Thyroid gland (tissue), 4 donors: ENCODE results near the gene PBX1. TPM values are rescaled to one million over a fixed set of nuclear protein-coding genes. Genes with fewer than 3 reads are reported as not detected.

Experiments
- DNase-seq, 2 donors: peaks; one replicate each; pipeline ENCODE4 v3.0.0-alpha.2; 2019
- H3K27ac ChIP-seq, 3 donors: fragments of 200-600 bp; sonication (generic); 1 replicate in 2 of 3; 2 replicates in 1 of 3; pipeline ENCODE4 v1.5.1; 2016 to 2019; ENCODE audit warnings: mild to moderate bottlenecking in 1 of 3, moderate library complexity in 1 of 3
- H3K27me3 ChIP-seq: fragments of 200-600 bp; sonication (generic); one replicate; pipeline ENCODE4 v1.5.1; 2019
- H3K36me3 ChIP-seq, 2 donors: fragments of 200-600 bp; sonication (generic); one replicate each; pipeline ENCODE4 v1.5.1; 2016 to 2019
- H3K4me1 ChIP-seq, 2 donors: fragments of 200-600 bp; sonication (generic); one replicate each; pipeline ENCODE4 v1.5.1; 2017 to 2019
- H3K4me3 ChIP-seq, 3 donors: fragments of 200-600 bp; sonication (generic); replicated peaks in 1 of 3; 1 replicate in 2 of 3; 2 replicates in 1 of 3; pipeline ENCODE4 v1.5.1; 2016; ENCODE audit warnings: mild to moderate bottlenecking in 1 of 3
- H3K9me3 ChIP-seq: fragments of 200-600 bp; sonication (generic); one replicate; pipeline ENCODE4 v1.5.1; 2017
- POLR2A ChIP-seq, 2 donors: fragments of 450-650 bp; IDR thresholded peaks; one replicate each; pipeline ENCODE4 v1.6.1; 2017; ENCODE audit warnings: antibody characterized with exemption in 2 of 2, mild to moderate bottlenecking in 2 of 2, moderate library complexity in 1 of 2
- WGBS, 2 donors: methylation state at CpG; one replicate each; pipeline ENCODE4 v1.1.5; 2017; 5-methylcytosine and 5-hydroxymethylcytosine counted together
- intact Hi-C: fragments of 100-400 bp; cut with DNase I; formaldehyde crosslinking; loops from one replicate; pipeline ENCODE4 v1.15.1; 2023
- total RNA-seq, 4 donors: library from RNA; depleted of rRNA; stranded (reverse); fragments of >200 nt; gene quantifications; one replicate each; pipeline ENCODE4 v1.2.3, GENCODE V29; 2016
- TF ChIP-seq, protein P1 (sequence below), 6 experiments: fragments of 200-600 bp in 3 of 6; fragments of 450-650 bp in 3 of 6; sonication (generic) in 3 of 6; IDR thresholded peaks; one replicate each; pipeline ENCODE4 v1.5.1; 2016 to 2019; ENCODE audit warnings: antibody characterized with exemption in 6 of 6, mild to moderate bottlenecking in 2 of 6, inconsistent platforms in 1 of 6, moderate library complexity in 1 of 6

The PBX1 gene
- total RNA-seq, 4 donors from 2014 or later, result 79.0 to 159 (median 102) TPM

DNA sequence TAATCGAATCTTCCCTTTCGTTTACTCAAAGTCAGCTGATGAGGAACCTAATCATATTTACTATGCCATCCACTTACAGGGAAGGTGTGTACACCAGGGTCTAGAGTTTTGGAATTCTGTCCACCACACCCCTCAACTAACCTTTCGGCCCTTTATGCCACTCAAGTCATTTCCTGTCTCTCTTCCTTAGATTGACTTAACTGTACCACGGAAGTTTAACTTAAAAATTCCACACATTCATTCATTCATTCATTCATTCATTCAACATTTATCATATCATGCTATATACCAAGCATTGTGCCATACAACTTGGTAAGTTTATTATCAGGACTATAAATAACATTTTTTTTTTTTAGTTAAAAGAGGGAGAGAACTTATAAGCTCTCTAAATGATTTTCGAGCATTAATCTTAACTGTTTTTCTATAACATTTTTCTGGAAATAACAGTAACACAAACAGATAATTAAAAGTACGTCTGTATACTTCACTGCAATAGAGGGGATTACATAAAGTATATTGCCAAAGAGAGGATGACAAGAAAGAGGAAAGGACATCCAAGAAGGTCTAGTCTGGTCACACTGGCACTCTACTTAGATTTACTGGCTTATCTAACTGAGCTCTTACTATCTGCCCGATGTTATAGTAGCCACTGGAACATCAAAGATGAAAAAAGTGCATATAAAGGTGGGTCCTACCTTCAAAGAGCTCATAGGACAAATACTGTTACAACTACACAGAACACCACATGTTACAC, 243.7 kb downstream of the PBX1 start:
- intact Hi-C loops, result no loop called here
- Histone ChIP-seq H3K4me1 (peaks cover 8 to 10% of the 10 kb centered on the region in 2 donors), H3K27me3 (no peaks in the 10 kb centered on the region), H3K36me3 (peaks cover 7 to 10% of the 10 kb centered on the region in 2 donors), H3K27ac (no peak overlapping the region), H3K4me3 (no peak overlapping the region), H3K9me3 (no peaks in the 10 kb centered on the region)
- WGBS, 2 donors, result 80 to 84% methylated on average over 7 of the region's 7 CpGs
- no peak for TF ChIP-seq POLR2A (IDR thresholded peaks at IDR 0.05)
- TF ChIP-seq, protein P1, sequence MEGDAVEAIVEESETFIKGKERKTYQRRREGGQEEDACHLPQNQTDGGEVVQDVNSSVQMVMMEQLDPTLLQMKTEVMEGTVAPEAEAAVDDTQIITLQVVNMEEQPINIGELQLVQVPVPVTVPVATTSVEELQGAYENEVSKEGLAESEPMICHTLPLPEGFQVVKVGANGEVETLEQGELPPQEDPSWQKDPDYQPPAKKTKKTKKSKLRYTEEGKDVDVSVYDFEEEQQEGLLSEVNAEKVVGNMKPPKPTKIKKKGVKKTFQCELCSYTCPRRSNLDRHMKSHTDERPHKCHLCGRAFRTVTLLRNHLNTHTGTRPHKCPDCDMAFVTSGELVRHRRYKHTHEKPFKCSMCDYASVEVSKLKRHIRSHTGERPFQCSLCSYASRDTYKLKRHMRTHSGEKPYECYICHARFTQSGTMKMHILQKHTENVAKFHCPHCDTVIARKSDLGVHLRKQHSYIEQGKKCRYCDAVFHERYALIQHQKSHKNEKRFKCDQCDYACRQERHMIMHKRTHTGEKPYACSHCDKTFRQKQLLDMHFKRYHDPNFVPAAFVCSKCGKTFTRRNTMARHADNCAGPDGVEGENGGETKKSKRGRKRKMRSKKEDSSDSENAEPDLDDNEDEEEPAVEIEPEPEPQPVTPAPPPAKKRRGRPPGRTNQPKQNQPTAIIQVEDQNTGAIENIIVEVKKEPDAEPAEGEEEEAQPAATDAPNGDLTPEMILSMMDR (IDR thresholded peaks at IDR 0.05), result no peak
- DNase-seq, result no peak

DNA sequence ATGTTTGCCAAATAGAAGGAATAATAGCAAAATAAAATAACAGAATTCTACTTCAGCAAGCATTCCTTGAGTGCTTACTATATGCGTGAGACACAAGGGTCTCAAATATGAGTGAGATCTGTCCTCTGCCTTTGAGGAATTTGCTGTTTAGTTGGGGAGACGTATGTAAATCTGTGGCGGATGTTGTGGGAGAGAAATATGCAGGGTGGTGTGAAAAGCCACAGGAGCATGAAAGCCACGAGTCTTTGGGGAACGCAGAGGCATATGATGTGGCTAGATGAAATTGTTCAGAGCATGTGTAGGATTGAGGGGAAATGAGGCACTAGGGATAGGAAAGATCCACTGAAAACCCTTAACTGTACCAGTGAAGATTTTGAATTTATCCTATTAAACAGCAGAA, 244.4 kb downstream of the PBX1 start:
- peaks cover 7 to 16% of the 10 kb centered on the region in 2 donors for H3K36me3 ChIP-seq
- H3K4me3 ChIP-seq, result no peak overlapping the region
- WGBS, 2 donors, result 54 to 73% methylated on average over 5 of the region's 5 CpGs
- H3K4me1 ChIP-seq, result peaks cover 8 to 10% of the 10 kb centered on the region in 2 donors
- no peak for DNase-seq
- no peak overlapping the region for H3K27ac ChIP-seq
- H3K9me3 ChIP-seq, result no peaks in the 10 kb centered on the region
- no peak for TF ChIP-seq POLR2A (IDR thresholded peaks at IDR 0.05)
- TF ChIP-seq, protein P1 (IDR thresholded peaks at IDR 0.05), result no peak
- intact Hi-C loops, result no loop called here
- no peaks in the 10 kb centered on the region for H3K27me3 ChIP-seq

DNA sequence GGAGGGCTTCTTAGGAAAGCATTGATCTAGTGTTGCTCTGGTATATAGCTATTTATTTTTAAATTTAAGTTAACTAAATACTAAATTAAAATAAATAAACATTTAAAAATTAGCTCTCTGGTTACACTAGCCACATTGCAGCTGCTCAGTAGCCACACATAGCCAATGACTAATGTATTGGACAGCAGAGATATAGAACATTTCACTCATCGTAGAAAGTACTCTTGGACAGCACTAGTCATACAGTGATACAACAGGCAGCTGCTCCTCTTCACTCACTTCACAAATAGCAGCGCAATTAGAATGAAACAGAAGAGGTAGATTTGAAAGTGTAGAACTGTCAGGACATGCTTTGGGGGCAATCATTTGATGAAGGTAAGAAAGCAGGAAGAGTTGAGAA, 245.4 kb downstream of the PBX1 start:
- H3K36me3 ChIP-seq, result peaks cover 7 to 24% of the 10 kb centered on the region in 2 donors
- peaks cover 8 to 10% of the 10 kb centered on the region in 2 donors for H3K4me1 ChIP-seq
- no peak for DNase-seq
- H3K9me3 ChIP-seq, result no peaks in the 10 kb centered on the region
- no peak overlapping the region for H3K4me3 ChIP-seq
- 89 to 96% methylated on average over 2 of the region's 2 CpGs for WGBS, 2 donors
- intact Hi-C loops, result no loop called here
- no peak for TF ChIP-seq POLR2A (IDR thresholded peaks at IDR 0.05)
- TF ChIP-seq, protein P1 (IDR thresholded peaks at IDR 0.05), result no peak
- no peaks in the 10 kb centered on the region for H3K27me3 ChIP-seq
- H3K27ac ChIP-seq, result no peak overlapping the region

DNA sequence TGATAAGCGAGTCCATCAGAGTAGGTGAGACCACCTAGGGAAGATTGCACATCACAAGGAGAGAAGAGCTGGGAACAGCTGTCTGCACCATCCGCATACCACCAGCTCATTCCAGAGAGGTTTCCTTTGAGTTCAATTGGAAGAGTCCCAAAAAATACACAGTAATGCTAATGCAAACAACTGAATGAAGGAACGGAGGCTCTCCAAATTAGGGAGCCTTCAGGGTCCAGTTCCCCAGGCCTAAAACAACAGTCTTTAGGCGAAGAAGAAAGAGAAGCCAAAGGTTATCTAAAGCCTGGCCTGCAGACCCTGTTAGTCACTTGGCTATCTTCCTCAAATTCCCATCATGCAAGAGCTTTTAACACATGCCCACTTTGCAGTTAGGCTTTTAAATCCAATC, 246.4 kb downstream of the PBX1 start:
- Histone ChIP-seq H3K9me3 (no peaks in the 10 kb centered on the region), H3K4me3 (no peak overlapping the region), H3K36me3 (peaks cover 3 to 15% of the 10 kb centered on the region in 2 donors), H3K27ac (no peak overlapping the region), H3K4me1 (peaks cover 8 to 10% of the 10 kb centered on the region in 2 donors), H3K27me3 (no peaks in the 10 kb centered on the region)
- no peak for DNase-seq
- WGBS, 2 donors, result 52 to 53% methylated on average over 4 of the region's 4 CpGs
- TF ChIP-seq, protein P1 (IDR thresholded peaks at IDR 0.05), result no peak
- intact Hi-C loops, result no loop called here

DNA sequence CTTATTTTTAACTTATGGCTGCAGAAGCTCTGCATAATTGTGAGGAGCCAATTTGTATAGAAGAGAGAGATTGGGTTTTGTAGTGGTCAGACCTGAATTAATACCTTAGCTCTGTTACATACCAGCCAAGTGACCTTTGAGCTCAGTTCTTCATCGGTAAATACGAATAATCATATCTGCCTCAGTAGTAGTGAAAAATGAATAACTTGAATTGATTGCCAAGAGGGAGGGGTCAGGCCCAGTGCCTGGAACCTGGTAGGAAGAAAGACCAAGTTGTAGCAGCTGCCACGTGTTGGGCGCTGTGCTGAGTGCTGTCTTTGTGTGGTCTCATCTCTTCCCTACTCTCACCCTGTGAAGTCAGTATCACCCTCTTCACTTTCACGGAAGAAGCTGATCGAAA, 247.5 kb downstream of the PBX1 start:
- TF ChIP-seq, protein P1 (IDR thresholded peaks at IDR 0.05), result no peak
- TF ChIP-seq POLR2A (IDR thresholded peaks at IDR 0.05), result no peak
- WGBS, 2 donors, result 86 to 93% methylated on average over 6 of the region's 6 CpGs
- Histone ChIP-seq H3K4me3 (no peak overlapping the region), H3K4me1 (peaks cover 8 to 10% of the 10 kb centered on the region in 2 donors), H3K27ac (no peak overlapping the region), H3K36me3 (peaks cover 3 to 14% of the 10 kb centered on the region in 2 donors), H3K27me3 (no peaks in the 10 kb centered on the region), H3K9me3 (no peaks in the 10 kb centered on the region)
- no peak for DNase-seq
- intact Hi-C loops, result no loop called here
